OCI-LY3 (cell line): ENCODE measurements around the gene ACOT7.
"Not testable (repeated sequence)": the region's sequence is repeated elsewhere in the genome, so short reads cannot be mapped to it uniquely, and the experiment has no call there.

Source experiments
- H2AFZ ChIP-seq: fragments of 200-600, 300-600 bp; shearing (Covaris generic); 2 replicates; pipeline ENCODE4 v1.6.0; 2014; ENCODE audit warnings: antibody characterized with exemption, low read depth, low read length
- H3K27ac ChIP-seq: fragments of 200-600, 300-600 bp; sonication (generic); 2 replicates; pipeline ENCODE4 v1.5.1; 2014; ENCODE audit warnings: mild to moderate bottlenecking, low read length, moderate library complexity, mixed read lengths
- H3K27me3 ChIP-seq: fragments of 200-600, 300-600 bp; sonication (generic); 2 replicates; pipeline ENCODE4 v1.6.1; 2014; ENCODE audit warnings: low read depth, low read length, mixed read lengths
- H3K36me3 ChIP-seq: fragments of 200-600, 300-600 bp; sonication (generic); replicated peaks from 2 replicates; pipeline ENCODE3; 2014; ENCODE audit warnings: low read depth, low read length, mixed read lengths
- H3K4me1 ChIP-seq: fragments of 300-600, 200-600 bp; sonication (generic); 2 replicates; pipeline ENCODE4 v1.6.1; 2014; ENCODE audit warnings: low read length, mixed read lengths
- H3K4me2 ChIP-seq: fragments of 200-600, 300-600 bp; sonication (generic); 2 replicates; pipeline ENCODE4 v1.6.1; 2014; ENCODE audit warnings: low read length, mixed read lengths
- H3K4me3 ChIP-seq: fragments of 300-600, 200-600 bp; sonication (generic); 2 replicates; pipeline ENCODE4 v1.5.1; 2014; ENCODE audit warnings: antibody characterized with exemption, mild to moderate bottlenecking, low read length, moderate library complexity
- H3K79me2 ChIP-seq: fragments of 300-600, 200-600 bp; shearing (Covaris generic); 2 replicates; pipeline ENCODE4 v1.6.1; 2014; ENCODE audit warnings: mild to moderate bottlenecking, low read length, mixed read lengths
- H3K9ac ChIP-seq: fragments of 300-600, 200-600 bp; shearing (Covaris generic); 2 replicates; pipeline ENCODE4 v1.6.0; 2014; ENCODE audit warnings: mild to moderate bottlenecking, low read length, moderate library complexity
- H3K9me3 ChIP-seq: fragments of 200-600, 300-600 bp; shearing (Covaris generic); 2 replicates; pipeline ENCODE4 v1.6.1; 2014; ENCODE audit warnings: low read length, mixed read lengths; ENCODE audit not compliant: insufficient read depth
- H4K20me1 ChIP-seq: fragments of 200-600, 300-600 bp; sonication (generic); 2 replicates; pipeline ENCODE4 v1.6.1; 2016; ENCODE audit warnings: low read length, mixed read lengths; ENCODE audit not compliant: insufficient read depth
- CTCF ChIP-seq: fragments of 200-600, 300-600 bp; sonication (generic); IDR thresholded peaks from 2 replicates; pipeline ENCODE4 v1.5.1; 2014; ENCODE audit warnings: antibody characterized with exemption, low read length, low read depth
- EZH2phosphoT487 ChIP-seq: fragments of 200-600 bp; shearing (Covaris generic); IDR thresholded peaks from 2 replicates; pipeline ENCODE4 v1.6.1; 2018; ENCODE audit warnings: antibody characterized with exemption, mixed run types, low read depth

Gene ACOT7

GRCh38 chr1:6435547-6435946 is 42.0 kb upstream of the ACOT7 start:
- H4K20me1 ChIP-seq = no peaks in the 10 kb centered on the region
- H3K27ac ChIP-seq = no peak overlapping the region
- no peak overlapping the region for H2AFZ ChIP-seq
- no peak overlapping the region for H3K9ac ChIP-seq
- H3K4me2 ChIP-seq = no peak overlapping the region
- H3K27me3 ChIP-seq = no peaks in the 10 kb centered on the region
- no peaks in the 10 kb centered on the region for H3K36me3 ChIP-seq
- no peaks in the 10 kb centered on the region for H3K9me3 ChIP-seq
- no peak for TF ChIP-seq CTCF
- TF ChIP-seq EZH2phosphoT487 = no peak
- no peak overlapping the region for H3K4me3 ChIP-seq
- no peaks in the 10 kb centered on the region for H3K4me1 ChIP-seq
- no peaks in the 10 kb centered on the region for H3K79me2 ChIP-seq

DNA sequence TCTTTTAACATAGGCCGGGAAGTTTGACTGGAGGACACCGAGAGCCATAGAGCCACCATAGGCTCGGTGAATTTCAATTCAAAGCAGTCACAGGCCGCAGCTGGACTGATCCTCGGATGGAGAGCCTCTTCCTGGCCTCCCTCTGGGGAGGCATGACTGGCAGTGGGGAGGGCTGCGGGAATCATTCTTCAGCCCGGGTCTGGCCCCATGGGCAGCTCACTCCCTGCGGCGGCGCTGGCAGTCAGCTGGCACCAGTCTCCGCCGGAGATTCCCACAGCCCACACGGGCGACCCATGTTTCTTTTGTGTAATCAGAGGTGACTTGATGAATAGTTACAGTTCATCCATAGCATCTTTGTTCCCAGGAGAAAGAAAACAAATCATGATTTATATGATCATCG is 41.6 kb upstream of the ACOT7 start:
- no peak overlapping the region for H3K9ac ChIP-seq
- no peaks in the 10 kb centered on the region for H3K79me2 ChIP-seq
- H2AFZ ChIP-seq = no peak overlapping the region
- no peak overlapping the region for H3K4me2 ChIP-seq
- no peak overlapping the region for H3K4me3 ChIP-seq
- no peaks in the 10 kb centered on the region for H3K27me3 ChIP-seq
- H3K27ac ChIP-seq = no peak overlapping the region
- no peaks in the 10 kb centered on the region for H4K20me1 ChIP-seq
- H3K36me3 ChIP-seq = no peaks in the 10 kb centered on the region
- TF ChIP-seq CTCF = no peak
- TF ChIP-seq EZH2phosphoT487 = no peak
- no peaks in the 10 kb centered on the region for H3K4me1 ChIP-seq
- H3K9me3 ChIP-seq = no peaks in the 10 kb centered on the region

DNA sequence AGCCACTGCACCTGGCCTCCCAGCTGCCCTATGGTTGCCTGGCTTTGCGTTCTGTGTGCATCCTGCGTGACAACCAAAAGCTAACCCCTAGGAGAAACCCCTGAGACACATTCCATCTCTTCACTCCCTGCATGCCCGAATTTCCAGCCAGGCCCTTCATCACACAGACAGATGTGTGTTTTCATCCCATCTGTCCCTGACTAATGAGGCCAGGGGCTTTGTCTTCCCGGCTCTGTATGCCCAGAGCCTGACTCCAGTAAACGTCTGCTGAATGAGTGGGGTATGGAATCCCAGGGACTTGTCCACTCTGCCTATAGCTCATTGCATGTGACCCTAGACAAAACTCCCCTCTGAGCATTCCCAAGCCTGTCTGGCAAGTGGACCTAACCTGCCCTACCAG is 40.6 kb upstream of the ACOT7 start:
- no peak overlapping the region for H3K9ac ChIP-seq
- no peak for TF ChIP-seq EZH2phosphoT487
- TF ChIP-seq CTCF = no peak
- no peaks in the 10 kb centered on the region for H4K20me1 ChIP-seq
- H3K4me1 ChIP-seq = no peaks in the 10 kb centered on the region
- no peaks in the 10 kb centered on the region for H3K36me3 ChIP-seq
- H3K9me3 ChIP-seq = no peaks in the 10 kb centered on the region
- H3K27me3 ChIP-seq = no peaks in the 10 kb centered on the region
- no peak overlapping the region for H3K27ac ChIP-seq
- no peak overlapping the region for H2AFZ ChIP-seq
- no peak overlapping the region for H3K4me2 ChIP-seq
- H3K79me2 ChIP-seq = no peaks in the 10 kb centered on the region
- H3K4me3 ChIP-seq = no peak overlapping the region

- not testable (repeated sequence) for H4K20me1 ChIP-seq, H3K9ac ChIP-seq, H3K36me3 ChIP-seq, H3K27me3 ChIP-seq, H3K4me3 ChIP-seq, H3K9me3 ChIP-seq, H3K4me2 ChIP-seq, H3K27ac ChIP-seq, H2AFZ ChIP-seq, H3K79me2 ChIP-seq
- H3K4me1 ChIP-seq = peaks cover 16% of the 10 kb centered on the region
Observed at GRCh38 chr1:6431645-6432579, 38.3 kb upstream of the ACOT7 start.

DNA sequence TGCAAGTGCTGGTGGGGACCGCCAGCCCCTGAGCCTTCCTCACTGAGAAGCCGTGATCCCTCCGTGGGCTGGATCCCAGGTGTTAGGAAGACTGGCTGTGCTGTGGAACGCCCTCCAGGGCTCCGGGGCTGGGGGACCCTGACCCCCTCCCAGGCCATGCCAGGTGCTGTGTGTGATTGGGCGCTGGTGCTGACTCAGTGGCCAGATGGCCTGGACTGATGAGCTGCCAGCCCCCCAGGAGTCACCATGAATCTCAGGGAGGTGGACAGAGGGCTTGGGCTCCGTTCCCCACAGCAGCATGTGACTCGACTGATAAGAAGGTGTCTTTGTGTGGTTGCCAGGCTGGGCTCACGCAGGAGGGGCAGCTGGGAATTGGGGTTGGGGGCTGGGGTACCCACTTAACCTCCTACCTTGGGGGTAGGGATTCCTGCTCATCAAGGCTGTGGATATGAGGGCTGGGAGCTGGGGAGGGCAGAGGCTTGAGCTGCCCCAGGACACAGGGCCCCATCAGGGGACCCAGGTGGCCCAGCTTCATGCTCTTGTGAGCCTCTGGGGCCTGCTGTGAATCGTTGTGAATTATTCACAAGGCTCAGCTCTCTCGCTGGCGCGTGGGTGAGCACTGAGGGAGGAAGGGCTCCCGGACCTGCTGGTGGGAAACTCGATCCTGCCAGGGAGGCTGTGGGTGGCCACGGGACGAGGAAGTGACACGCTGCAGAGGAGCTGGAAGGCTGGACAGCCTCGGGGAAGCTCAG is 36.3 kb upstream of the ACOT7 start:
- H3K36me3 ChIP-seq, H3K4me3 ChIP-seq, H3K9me3 ChIP-seq, H3K27ac ChIP-seq, H2AFZ ChIP-seq, H3K79me2 ChIP-seq, H3K27me3 ChIP-seq, H3K9ac ChIP-seq, H3K4me2 ChIP-seq, H4K20me1 ChIP-seq: not testable (repeated sequence)
- peaks cover 16% of the 10 kb centered on the region for H3K4me1 ChIP-seq

DNA sequence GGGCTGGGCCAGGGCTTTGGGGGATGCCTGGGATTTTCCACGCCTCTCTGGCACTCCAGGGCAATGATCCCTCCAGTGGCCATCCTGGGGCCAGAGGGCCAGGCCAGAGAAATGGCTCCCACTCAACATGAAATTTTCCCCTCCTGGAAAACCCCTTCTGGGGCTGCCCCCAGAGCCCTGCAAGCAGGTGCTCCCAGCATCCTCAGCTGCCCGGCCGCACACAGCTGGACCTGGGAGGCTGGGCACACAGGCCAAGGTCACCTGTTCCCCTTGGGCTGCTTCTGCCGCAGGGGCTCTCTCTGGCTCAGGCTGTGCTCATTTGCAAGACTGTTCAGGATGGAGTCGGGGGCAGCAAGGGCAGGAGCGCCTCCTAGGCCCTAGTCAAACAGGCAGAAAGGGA is 34.9 kb upstream of the ACOT7 start:
- not testable (repeated sequence) for H3K36me3 ChIP-seq, H3K9me3 ChIP-seq, H4K20me1 ChIP-seq, H3K4me2 ChIP-seq, H3K79me2 ChIP-seq, H3K4me3 ChIP-seq, H2AFZ ChIP-seq, H3K9ac ChIP-seq, H3K27me3 ChIP-seq, H3K27ac ChIP-seq
- H3K4me1 ChIP-seq = peaks cover 16% of the 10 kb centered on the region
